GOT3 (cell line): Measurements from ENCODE around the gene STAMBPL1.

Source experiments
- DNase-seq: peaks from one replicate; lab custom pipeline; 2025; ENCODE audit warnings: mixed read lengths; lab: John Stamatoyannopoulos, UW

STAMBPL1 gene

GRCh38 chr10:88893611-88894010 lies 13.6 kb downstream of the STAMBPL1 start:
- no peak for DNase-seq

- DNase-seq = no peak
These were observed 15.2 kb downstream of the STAMBPL1 start for GRCh38 chr10:88895250-88895649.

- DNase-seq = no peak
These were observed 16.4 kb downstream of the STAMBPL1 start for GRCh38 chr10:88896372-88896993.

- no peak for DNase-seq
These were observed 17.2 kb downstream of the STAMBPL1 start for GRCh38 chr10:88896994-88897853.

GRCh38 chr10:88898727-88899126 lies 18.7 kb downstream of the STAMBPL1 start:
- no peak for DNase-seq

- DNase-seq = no peak
These were observed 19.8 kb downstream of the STAMBPL1 start for GRCh38 chr10:88899886-88900285.

- DNase-seq = no peak
These were observed 21.4 kb downstream of the STAMBPL1 start for GRCh38 chr10:88901206-88901983.

- no peak for DNase-seq
These were observed 22.1 kb downstream of the STAMBPL1 start for GRCh38 chr10:88901984-88902789.

GRCh38 chr10:88903715-88904114 lies 23.7 kb downstream of the STAMBPL1 start:
- no peak for DNase-seq

DNA sequence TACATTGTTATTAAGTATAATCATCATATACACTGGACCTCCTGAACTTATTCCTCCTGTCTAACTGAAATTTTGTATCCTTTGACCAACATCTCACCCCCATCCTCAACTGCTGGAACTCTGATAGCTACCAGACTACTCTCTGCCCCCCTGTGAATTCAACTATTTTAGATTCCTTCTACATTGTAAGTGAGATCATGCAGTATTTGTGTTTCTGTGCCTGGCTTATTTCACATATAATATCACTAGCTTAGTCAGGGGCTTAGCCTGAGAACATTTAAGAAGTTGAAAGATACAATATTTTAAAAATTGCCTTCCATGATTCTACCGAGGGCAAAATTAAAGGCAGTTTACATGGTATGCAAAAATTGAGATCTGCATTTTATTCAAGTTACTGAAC lies 26.9 kb downstream of the STAMBPL1 start:
- no peak for DNase-seq

DNA sequence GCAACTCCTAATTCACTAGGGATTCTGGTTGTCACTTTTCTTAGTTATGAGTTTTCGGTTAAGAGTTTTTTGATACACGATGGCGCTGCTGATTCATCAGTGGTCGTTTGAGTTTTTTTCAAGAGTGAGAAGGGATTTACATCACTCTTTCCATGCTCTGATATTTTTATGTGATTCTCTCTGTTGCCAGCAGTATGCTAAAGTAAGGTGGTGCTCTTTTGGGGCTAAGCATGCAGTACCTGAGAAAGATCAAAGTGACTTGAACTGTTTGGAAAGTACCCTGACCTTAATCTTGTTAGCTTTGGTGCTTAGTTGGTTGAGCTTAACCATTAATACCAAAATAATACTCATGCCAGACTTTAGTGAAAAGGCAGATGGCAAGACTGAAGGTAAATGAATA lies 28.1 kb downstream of the STAMBPL1 start:
- DNase-seq = no peak

DNA sequence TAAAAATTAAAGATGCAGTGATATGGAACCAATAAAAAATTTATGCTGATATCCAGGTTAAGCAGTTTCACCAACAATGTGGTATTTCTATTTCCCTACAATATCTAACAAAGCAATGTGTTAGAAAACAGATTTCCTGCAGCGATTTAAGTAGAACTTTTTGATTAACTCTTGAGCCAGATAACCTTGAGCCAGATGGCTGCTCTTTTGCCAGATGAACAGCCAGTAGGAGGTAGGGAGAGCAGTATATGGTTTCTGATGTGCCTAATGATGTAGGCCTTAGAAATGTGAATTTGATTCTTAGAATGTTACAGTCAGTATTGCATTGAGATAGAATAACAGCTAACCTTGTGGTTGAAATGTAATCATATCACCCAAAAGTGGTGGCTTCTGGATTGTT lies 31.1 kb downstream of the STAMBPL1 start:
- DNase-seq = no peak

DNA sequence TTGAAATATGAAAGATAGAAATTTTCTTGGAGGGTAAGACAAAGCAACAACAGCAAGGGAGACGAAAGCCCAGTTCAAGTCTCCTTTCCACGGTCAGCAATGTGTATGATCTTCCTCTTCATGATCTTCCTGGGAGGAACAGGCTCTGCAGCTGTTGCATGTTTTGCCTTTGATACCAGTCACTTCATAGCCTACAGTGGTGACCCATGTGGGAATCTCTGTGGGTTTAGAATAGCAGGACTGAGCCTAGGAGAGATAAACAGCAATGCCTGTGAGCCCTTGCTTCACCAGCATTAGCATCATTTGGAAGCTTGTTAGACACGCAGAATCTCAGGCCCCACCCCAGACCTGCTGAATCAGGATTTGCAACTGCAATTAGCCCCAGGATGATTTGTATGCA lies 31.8 kb downstream of the STAMBPL1 start:
- DNase-seq = no peak

GRCh38 chr10:88913127-88913526 lies 33.1 kb downstream of the STAMBPL1 start:
- DNase-seq = no peak

DNA sequence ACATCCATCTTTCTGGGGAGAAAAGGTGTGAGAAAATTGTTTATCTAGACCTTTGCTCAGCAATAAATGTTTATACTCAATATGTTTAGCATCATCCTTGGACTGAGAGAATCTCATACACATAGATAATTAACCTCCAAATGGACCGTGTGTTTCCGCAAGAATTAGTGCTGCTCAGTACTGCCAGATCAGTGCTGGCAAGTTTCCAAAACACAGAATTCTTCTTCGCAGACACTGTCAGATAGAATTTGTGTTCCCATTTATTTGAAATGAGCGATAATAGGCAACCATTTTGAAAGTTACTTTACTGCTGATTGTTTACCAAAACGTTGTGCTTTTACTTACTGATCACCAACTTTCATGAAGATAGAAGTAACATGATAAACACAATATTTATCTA lies 33.7 kb downstream of the STAMBPL1 start:
- no peak for DNase-seq

DNA sequence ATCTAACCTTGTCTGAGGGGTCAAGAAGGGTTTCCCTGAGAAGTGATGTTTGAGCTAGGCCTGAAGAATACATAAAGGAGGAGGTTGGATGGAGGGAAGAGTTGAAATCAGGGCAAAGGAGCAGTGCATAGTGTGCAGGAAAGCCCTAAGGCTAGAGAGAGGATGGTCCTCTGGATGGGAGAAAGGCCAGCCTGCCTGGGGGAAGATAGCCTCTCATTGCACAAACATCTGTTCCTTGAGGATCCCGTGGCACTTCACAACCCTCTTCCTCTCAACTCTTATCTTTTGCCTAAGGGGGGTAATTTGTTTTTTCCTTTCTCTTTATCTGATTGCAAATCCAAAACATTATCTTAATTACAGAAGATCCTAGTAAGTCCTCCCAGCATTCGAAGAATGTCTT lies 35.7 kb downstream of the STAMBPL1 start:
- no peak for DNase-seq

GRCh38 chr10:88916231-88916630 lies 36.2 kb downstream of the STAMBPL1 start:
- DNase-seq = no peak

GRCh38 chr10:88916986-88917385 lies 36.9 kb downstream of the STAMBPL1 start:
- no peak for DNase-seq

- DNase-seq = no peak
These were observed 38.3 kb downstream of the STAMBPL1 start for GRCh38 chr10:88918191-88918905.

DNA sequence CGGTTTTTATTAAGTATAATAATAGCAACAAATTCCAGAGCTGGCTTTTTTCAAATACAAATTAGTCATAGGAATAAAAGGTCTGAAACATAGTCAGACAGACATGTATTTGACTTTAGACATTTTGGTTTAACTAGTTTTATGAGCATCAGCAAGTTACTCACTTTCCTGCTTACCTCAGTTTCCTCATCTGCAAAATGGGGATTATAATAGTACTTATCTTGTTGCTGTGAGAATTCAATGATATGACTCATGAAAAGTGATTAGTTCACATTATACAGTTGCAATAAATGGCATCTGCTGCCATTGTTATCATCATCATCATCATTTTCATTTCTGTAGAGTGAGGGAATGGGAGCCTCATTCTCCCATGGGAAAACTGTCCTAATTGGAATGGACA lies 39.0 kb downstream of the STAMBPL1 start:
- no peak for DNase-seq

DNA sequence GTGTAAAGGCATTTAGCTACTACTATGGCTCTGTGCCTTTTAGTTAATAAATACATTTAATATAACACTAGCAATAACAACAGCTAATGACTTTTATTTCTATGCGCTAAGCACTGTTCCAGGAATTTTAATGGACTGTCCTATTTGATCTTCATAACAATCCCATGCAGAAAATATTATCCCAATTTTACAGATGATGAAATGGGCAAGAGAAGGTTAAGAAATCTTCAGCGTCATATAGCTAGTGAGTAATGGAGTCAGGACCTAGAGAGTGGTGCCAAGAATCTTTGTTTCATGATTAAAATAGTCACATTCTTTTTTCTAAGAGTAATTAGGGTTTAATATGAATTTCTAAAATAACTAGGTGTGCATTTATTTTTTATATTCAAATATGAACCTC lies 40.2 kb downstream of the STAMBPL1 start:
- no peak for DNase-seq
